IgD-negative memory B cell (primary cell): Measurements from ENCODE around the gene EFNA5. TPM values are rescaled to one million over a fixed set of nuclear protein-coding genes. Genes with fewer than 3 reads are reported as not detected.

Experiments
- H3K27ac Mint-ChIP-seq, 3 donors: one replicate each; pipeline ENCODE4 v1.8.0; 2020 to 2022; ENCODE audit warnings: mild to moderate bottlenecking in 3 of 3, mixed read lengths in 3 of 3, moderate library complexity in 1 of 3
- H3K27me3 Mint-ChIP-seq: one replicate; pipeline ENCODE4 v1.8.0; 2021; ENCODE audit warnings: mixed read lengths
- H3K36me3 Mint-ChIP-seq: one replicate; pipeline ENCODE4 v1.8.0; 2020; ENCODE audit warnings: mild to moderate bottlenecking, mixed read lengths
- H3K4me1 Mint-ChIP-seq, 3 donors: one replicate each; pipeline ENCODE4 v1.8.0; 2020 to 2022; ENCODE audit warnings: mixed read lengths in 3 of 3, mild to moderate bottlenecking in 1 of 3
- H3K4me3 Mint-ChIP-seq, 4 donors: one replicate each; pipeline ENCODE4 v1.8.0; 2020 to 2022; ENCODE audit warnings: mild to moderate bottlenecking in 4 of 4, mixed read lengths in 4 of 4, moderate library complexity in 3 of 4
- H3K9me3 Mint-ChIP-seq, 3 donors: one replicate each; pipeline ENCODE4 v1.8.0; 2020 to 2021; ENCODE audit warnings: mixed read lengths in 3 of 3, mild to moderate bottlenecking in 1 of 3
- polyA plus RNA-seq: library from polyadenylated mRNA; unstranded; fragments of 300-500 nt; fragmentation: Illumina TruSeq; gene quantifications from one replicate; pipeline ENCODE4 v1.2.3, GENCODE V29; 2021

The EFNA5 gene
- polyA plus RNA-seq, 1 donor from 2014 or later: not detected

GRCh38 chr5:107589520-107590193, 81.1 kb downstream of the EFNA5 start:
- Mint-ChIP-seq H3K9me3 (peaks cover 0 to 2% (median 0%) of the 10 kb centered on the region in 3 donors), H3K4me1 (no peaks in the 10 kb centered on the region), H3K27ac (no peak overlapping the region), H3K4me3 (no peak overlapping the region), H3K27me3 (no peaks in the 10 kb centered on the region), H3K36me3 (no peaks in the 10 kb centered on the region)

GRCh38 chr5:107582625-107583024, 88.1 kb downstream of the EFNA5 start:
- Mint-ChIP-seq H3K9me3 (no peaks in the 10 kb centered on the region), H3K36me3 (no peaks in the 10 kb centered on the region), H3K4me1 (no peaks in the 10 kb centered on the region), H3K4me3 (no peak overlapping the region), H3K27ac (no peak overlapping the region), H3K27me3 (peaks cover 5% of the 10 kb centered on the region)

- H3K36me3 Mint-ChIP-seq: no peaks in the 10 kb centered on the region
- H3K27me3 Mint-ChIP-seq: peaks cover 5% of the 10 kb centered on the region
- H3K27ac Mint-ChIP-seq: no peak overlapping the region
- H3K4me1 Mint-ChIP-seq: no peaks in the 10 kb centered on the region
- H3K9me3 Mint-ChIP-seq: no peaks in the 10 kb centered on the region
- H3K4me3 Mint-ChIP-seq: no peak overlapping the region
These were observed 89.6 kb downstream of the EFNA5 start for GRCh38 chr5:107580889-107581820.

GRCh38 chr5:107578051-107578635, 92.6 kb downstream of the EFNA5 start:
- Mint-ChIP-seq H3K27ac (no peak overlapping the region), H3K36me3 (no peaks in the 10 kb centered on the region), H3K9me3 (no peaks in the 10 kb centered on the region), H3K27me3 (peaks cover 5% of the 10 kb centered on the region), H3K4me1 (no peaks in the 10 kb centered on the region), H3K4me3 (no peak overlapping the region)

GRCh38 chr5:107577394-107577950, 93.3 kb downstream of the EFNA5 start:
- Mint-ChIP-seq H3K27ac (no peak overlapping the region), H3K36me3 (no peaks in the 10 kb centered on the region), H3K4me1 (no peaks in the 10 kb centered on the region), H3K9me3 (no peaks in the 10 kb centered on the region), H3K4me3 (no peak overlapping the region), H3K27me3 (peaks cover 5% of the 10 kb centered on the region)

- Mint-ChIP-seq H3K4me1 (peaks cover 0 to 2% (median 0%) of the 10 kb centered on the region in 3 donors), H3K36me3 (no peaks in the 10 kb centered on the region)
These were observed 93.9 kb downstream of the EFNA5 start for GRCh38 chr5:107576736-107577393.

GRCh38 chr5:107576155-107576554, 94.6 kb downstream of the EFNA5 start:
- Mint-ChIP-seq H3K4me3 (no peak overlapping the region), H3K4me1 (peaks cover 0 to 6% (median 1%) of the 10 kb centered on the region in 3 donors), H3K9me3 (no peaks in the 10 kb centered on the region), H3K36me3 (no peaks in the 10 kb centered on the region), H3K27me3 (peaks cover 9% of the 10 kb centered on the region), H3K27ac (no peak overlapping the region)

More at GRCh38 chr5:107576736-107577393, 93.9 kb downstream of the EFNA5 start:
- Mint-ChIP-seq H3K9me3 (no peaks in the 10 kb centered on the region), H3K4me3 (no peak overlapping the region), H3K27me3 (peaks cover 9% of the 10 kb centered on the region), H3K27ac (no peak overlapping the region)

- Mint-ChIP-seq H3K36me3 (no peaks in the 10 kb centered on the region), H3K4me1 (peaks cover 0 to 12% (median 7%) of the 10 kb centered on the region in 3 donors), H3K4me3 (no peak overlapping the region), H3K9me3 (no peaks in the 10 kb centered on the region), H3K27ac (no peak overlapping the region), H3K27me3 (peaks cover 8% of the 10 kb centered on the region)
These were observed 96.5 kb downstream of the EFNA5 start for GRCh38 chr5:107574287-107574686.

- peak overlapping the region in 1 of 4 donors; percentile 25 for H3K4me3 Mint-ChIP-seq
- H3K36me3 Mint-ChIP-seq: peaks cover 1% of the 10 kb centered on the region
- H3K4me1 Mint-ChIP-seq: peaks cover 0 to 12% (median 7%) of the 10 kb centered on the region in 3 donors
- H3K27me3 Mint-ChIP-seq: peaks cover 8% of the 10 kb centered on the region
- H3K9me3 Mint-ChIP-seq: no peaks in the 10 kb centered on the region
- no peak overlapping the region for H3K27ac Mint-ChIP-seq
These were observed 97.9 kb downstream of the EFNA5 start for GRCh38 chr5:107572715-107573368.

- Mint-ChIP-seq H3K4me3 (peak overlapping the region; percentile 58 to 94 (median 80)), H3K36me3 (peaks cover 1% of the 10 kb centered on the region), H3K27me3 (peaks cover 8% of the 10 kb centered on the region), H3K27ac (no peak overlapping the region), H3K4me1 (peaks cover 0 to 12% (median 7%) of the 10 kb centered on the region in 3 donors), H3K9me3 (no peaks in the 10 kb centered on the region)
These were observed 98.9 kb downstream of the EFNA5 start for GRCh38 chr5:107571621-107572536.

GRCh38 chr5:107570805-107571531, 99.8 kb downstream of the EFNA5 start:
- peaks cover 9% of the 10 kb centered on the region for H3K27me3 Mint-ChIP-seq
- H3K4me3 Mint-ChIP-seq: peak overlapping the region; percentile 58 to 94 (median 80)
- H3K9me3 Mint-ChIP-seq: no peaks in the 10 kb centered on the region
- H3K36me3 Mint-ChIP-seq: peaks cover 1% of the 10 kb centered on the region
- H3K27ac Mint-ChIP-seq: no peak overlapping the region
- H3K4me1 Mint-ChIP-seq: peaks cover 0 to 12% (median 7%) of the 10 kb centered on the region in 3 donors

GRCh38 chr5:107570181-107570580, 100.6 kb downstream of the EFNA5 start:
- Mint-ChIP-seq H3K36me3 (peaks cover 1% of the 10 kb centered on the region), H3K27ac (no peak overlapping the region), H3K4me1 (peaks cover 0 to 12% (median 7%) of the 10 kb centered on the region in 3 donors), H3K27me3 (peaks cover 9% of the 10 kb centered on the region), H3K4me3 (no peak overlapping the region), H3K9me3 (no peaks in the 10 kb centered on the region)
